HG02885 (cell line): ENCODE results near the gene NAV2.
"Not testable (repeated sequence)": the region's sequence is repeated elsewhere in the genome, so short reads cannot be mapped to it uniquely, and the experiment has no call there.

Source experiments
- ATAC-seq: cut with Tn5 transposase; IDR thresholded peaks from one replicate; pipeline ENCODE4 v1.9.1; 2021; ENCODE audit warnings: mild to moderate bottlenecking; ENCODE audit not compliant: unreplicated experiment, poor library complexity

Gene NAV2

DNA sequence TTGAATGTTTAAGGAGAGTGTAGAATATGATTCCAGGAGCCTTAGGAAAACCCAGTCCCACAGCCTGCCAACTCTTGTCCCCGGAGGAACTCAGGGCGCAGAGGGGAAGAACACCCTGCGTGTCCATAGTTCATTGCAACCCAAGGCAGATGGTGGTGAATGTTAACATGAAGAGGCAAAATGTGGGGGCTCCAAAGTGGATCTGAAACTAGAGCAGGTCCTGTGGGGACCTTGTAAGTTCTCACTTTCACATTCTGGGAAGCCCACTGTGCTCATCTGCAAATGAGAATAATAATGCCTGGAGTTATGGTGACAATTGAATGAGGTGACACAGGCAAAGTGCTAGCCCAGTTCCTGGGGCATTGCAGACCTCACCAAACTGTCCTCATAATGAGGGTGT, 246.6 kb downstream of the NAV2 start:
- ATAC-seq = no peak

GRCh38 chr11:19959648-19960059, 247.0 kb downstream of the NAV2 start:
- ATAC-seq = no peak

- ATAC-seq = not testable (repeated sequence)
These were observed 247.8 kb downstream of the NAV2 start for GRCh38 chr11:19960410-19960809.

GRCh38 chr11:19961225-19961624, 248.6 kb downstream of the NAV2 start:
- no peak for ATAC-seq

DNA sequence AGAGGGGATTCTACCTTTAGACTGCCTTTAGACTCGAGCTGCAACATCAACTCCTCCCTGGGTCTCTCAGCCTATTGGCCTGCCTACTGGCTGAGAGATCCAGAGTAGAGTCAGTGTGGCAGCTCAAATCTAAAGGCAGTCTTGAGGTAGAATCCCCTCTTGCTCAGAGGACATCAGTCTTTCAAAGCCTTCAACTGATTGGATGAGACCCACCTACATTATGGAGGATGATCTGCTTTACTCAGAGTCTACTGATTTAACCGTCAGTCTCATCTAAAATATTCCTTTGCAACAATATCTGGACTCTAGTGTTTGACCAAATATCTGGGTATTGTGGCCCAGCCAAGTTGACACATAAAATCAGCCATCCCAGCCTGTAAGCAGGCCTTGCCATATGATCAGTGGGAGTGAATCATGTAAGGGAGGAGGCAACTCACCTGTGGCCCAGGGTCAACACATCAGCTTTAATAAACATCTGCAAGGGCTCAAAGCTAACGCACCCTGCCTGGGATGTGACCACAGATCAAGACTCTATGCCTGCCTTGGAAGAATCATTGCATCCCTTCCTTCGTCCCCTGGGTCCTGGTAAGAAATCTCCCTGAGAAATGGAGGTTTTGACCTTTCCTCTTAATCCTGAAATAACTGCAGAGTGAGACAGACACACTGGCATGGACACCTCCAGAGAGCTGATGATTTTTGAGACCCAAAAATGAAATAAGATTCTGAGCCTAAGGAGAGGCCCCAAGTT, 249.6 kb downstream of the NAV2 start:
- no peak for ATAC-seq

DNA sequence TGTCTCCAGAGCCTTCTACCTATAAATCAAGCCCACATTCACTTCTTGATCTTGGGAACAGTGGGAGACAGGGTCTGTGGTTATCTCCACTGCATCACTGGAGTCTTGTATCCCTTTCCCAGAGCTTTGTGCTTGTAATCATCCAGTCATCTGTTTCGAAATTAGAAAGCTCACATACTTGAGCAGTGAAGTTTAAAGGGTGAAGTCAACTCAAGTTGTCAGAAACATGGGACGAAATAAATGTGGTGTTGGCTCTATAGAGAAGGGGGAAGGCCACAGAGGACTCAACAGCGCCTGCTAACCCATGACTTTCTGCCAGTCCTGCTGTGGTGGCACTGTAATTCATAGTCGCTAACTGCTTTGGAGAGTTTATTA, 250.2 kb downstream of the NAV2 start:
- ATAC-seq = no peak

DNA sequence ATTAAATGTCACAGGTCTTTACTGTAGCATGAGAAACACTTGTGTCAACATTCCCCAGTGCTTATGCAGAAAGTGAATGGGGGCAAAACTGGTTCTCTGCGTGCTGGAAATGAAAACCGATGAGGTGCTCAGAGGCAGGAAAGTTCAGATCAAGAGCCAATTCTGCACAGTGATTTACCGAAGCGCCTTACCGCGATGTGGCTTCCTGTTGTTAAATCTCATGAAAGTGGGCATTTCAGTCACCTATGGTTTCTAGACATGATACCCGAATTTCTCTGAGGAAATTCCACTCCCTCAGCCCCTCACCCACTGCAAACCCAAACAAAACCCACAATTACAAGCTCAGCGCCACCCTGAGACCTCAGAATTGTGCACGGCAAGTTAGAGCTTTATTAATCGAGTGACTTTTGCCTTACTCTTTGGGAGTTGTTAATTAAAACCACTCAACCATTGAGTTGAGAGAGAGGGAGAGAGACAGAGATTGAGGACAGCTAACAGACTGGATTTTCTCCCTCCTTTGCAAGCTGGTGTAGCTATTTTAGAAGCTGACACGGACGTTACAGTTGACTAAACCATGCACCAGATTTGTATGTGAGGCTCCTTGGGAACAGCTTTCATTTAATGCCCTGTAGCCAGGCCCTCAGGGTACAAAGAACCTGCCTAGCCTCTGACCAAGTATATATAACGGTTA, 251.2 kb downstream of the NAV2 start:
- no peak for ATAC-seq

DNA sequence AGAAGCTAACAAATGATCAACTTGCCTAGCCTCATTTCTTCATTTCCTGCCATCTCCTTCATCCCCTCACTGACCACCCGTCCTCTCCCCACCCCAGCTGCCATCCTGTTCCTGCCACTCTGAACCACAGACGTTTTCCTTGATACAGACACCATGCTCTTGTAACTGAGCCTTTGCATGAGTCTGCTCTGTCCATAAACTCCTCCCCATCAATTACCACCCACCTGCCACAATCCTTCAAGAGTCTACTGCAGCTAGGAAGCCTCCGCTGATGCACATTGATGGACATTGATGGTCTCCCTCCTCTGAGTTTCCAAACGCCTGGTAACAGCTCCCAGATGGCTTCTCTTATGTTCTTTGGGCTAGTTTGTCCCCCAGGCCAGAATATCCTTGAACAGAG, 253.8 kb downstream of the NAV2 start:
- no peak for ATAC-seq

- ATAC-seq = no peak
These were observed 254.3 kb downstream of the NAV2 start for GRCh38 chr11:19966927-19967326.

DNA sequence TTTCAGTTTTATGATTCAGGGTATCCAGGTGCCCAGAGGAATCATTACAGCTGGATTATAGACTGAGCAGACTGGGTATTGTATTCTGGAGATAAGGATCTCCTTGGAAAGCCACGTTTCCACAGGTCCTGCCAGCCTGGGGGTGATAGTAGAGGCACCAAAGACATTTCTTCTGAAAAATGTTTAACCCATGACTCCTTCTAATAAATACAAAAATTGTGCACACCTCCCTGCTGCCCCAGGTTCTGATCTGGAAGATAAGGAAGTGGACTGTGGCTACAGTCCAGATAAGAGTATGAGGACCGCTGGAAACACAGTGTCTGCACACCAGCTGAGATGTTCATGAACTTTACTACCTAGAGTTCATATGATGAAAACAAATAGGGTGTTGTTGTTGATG, 255.2 kb downstream of the NAV2 start:
- no peak for ATAC-seq

- ATAC-seq = no peak
These were observed 256.2 kb downstream of the NAV2 start for GRCh38 chr11:19968860-19969259.

DNA sequence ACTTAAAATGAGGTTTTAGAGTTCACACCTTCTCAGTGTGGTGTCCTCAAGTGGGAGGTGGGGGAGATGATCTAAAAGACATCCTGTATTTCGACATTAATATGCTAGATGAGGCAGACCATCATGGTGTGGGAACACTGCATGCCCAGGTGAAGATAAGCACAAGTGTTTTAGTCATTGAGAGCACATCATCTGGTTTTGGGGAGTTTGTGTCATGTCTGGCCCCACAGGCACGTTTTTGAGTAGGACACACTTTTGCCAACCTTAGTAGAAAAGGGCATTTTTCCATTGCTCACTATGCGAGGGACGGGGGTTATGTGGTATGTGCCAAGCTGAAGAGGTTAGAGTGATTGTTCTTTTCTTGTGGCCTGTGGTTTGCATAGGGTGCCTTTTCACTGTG, 258.3 kb downstream of the NAV2 start:
- no peak for ATAC-seq

DNA sequence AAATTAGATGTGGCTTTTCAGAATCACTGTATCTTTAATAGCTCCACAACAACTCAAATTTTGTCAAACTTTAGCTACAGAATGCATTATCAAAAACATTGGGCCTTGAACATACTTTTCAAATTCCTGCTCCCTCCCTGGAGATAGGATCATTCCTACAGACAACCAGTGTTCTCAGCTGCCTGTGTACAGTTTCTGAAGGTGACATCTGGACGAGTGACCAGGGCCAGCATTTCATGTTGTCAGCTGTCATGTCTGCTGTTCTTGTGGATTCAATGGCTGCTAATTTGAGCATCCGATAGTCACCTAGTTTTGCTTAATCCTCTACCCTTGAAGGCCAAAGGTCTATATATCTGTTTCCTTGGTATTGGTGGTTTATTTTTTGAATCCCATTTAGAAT, 259.5 kb downstream of the NAV2 start:
- no peak for ATAC-seq

DNA sequence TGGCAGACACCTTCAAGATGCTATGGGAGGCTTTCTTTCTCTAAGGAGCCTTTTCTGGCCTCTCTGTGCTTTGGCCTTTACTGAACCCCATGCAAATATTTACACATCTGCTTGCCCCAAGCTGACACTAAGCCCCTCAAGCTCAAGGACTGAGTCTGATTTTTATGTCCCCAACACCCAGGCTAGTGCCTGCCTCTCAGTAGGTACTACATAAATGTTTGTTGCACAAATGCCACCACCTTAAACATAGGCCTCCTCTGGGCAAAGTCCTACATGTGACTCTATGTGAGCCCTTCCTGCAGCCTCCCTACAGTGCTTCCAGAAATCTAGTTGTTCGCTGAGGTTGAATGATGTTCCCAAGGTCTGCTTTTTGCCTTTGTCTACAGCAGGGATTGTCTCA, 260.0 kb downstream of the NAV2 start:
- no peak for ATAC-seq

- ATAC-seq = no peak
These were observed 260.5 kb downstream of the NAV2 start for GRCh38 chr11:19973136-19973635.

DNA sequence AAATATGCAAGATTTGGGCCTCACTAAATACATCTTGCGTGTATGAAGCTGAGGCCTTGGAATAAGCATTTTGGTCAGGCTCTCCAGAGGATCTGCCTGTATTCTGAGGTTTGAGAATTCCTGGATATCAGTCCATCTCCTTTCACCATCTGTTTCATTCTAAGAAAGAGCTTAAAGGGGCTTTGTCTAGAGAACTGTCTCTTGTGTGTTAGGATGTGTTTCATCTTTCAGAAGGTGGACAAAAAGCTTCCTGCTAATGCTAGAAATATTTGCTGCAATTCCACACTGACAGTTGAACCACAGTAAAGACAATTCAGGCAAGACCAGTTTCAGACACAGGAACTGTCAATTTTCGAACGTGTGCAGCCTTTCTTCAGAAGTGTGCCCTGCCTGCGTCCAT, 262.2 kb downstream of the NAV2 start:
- ATAC-seq = no peak

DNA sequence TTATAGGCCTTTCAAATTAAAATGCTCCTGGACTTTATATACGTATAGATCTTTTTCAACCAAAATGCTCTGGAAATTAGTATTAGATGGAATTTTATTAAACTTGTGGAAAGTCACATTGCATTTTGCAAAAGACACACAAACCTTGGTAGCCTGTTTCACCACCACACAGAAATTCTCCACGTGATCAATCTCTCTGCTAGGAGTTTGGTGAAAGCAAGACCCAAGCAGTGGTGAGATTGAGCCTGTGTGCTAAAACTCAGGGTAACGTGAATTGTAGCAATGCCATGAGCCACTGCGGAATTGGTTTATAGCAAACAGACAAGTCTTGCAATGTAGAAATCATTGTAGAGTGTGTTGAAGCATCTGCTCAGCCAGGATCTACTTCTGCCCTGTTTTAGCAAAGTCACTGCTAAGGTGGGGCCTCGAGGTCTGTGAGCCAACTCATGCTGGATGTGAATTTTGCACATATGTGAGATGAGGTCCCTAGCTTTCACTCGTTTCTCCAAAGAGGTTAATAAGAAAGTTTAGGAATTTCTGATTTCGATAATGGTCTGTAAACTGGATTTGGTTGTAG, 262.9 kb downstream of the NAV2 start:
- no peak for ATAC-seq

GRCh38 chr11:19976281-19976941, 263.8 kb downstream of the NAV2 start:
- no peak for ATAC-seq

- no peak for ATAC-seq
These were observed 265.3 kb downstream of the NAV2 start for GRCh38 chr11:19977941-19978340.

- peak; percentile 80 for ATAC-seq
These were observed 266.3 kb downstream of the NAV2 start for GRCh38 chr11:19978668-19979518.
